Ecto neural progenitor cell (in vitro differentiated cells): Measurements from ENCODE around the gene ANKRD13D.

Experiments
- DNase-seq: peaks from one replicate; pipeline ENCODE4 v3.0.0-alpha.2; 2018; ENCODE audit warnings: low spot score

ANKRD13D gene

DNA sequence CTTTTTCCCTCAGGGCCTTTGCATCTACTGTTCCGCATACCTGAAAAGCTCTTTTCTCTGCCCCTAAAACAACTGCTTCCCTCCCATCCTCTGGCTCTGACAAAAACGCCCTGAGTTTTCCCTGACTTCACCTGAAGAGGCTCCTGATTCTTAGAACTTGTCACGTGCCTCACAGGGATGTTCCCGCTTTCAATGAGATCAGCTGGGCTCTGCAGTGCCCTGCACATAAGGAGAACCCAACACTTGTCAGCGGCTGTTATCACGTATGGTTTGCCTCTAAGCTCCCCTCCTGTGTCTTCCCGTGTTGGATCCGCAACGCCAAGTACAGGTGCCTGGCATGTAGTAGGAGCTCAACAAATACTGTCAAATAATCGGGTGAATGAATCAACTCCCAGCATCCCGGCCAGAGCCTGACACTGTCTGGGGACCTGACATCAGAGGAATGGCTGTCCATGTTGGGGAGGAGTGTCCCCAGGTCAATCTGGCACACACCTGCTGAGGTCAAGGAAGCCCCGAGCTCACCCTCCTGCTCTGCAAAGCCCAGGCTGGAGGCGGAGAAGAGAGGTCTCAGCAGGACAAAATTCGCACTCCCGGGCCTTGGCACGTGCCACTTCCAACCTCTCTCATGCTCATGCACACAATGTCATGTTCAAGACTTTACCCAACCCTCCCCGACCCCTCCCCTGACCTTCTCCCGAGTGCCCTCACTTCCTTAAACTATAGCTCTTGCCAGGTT lies 27.0 kb upstream of the ANKRD13D start:
- no peak for DNase-seq

DNA sequence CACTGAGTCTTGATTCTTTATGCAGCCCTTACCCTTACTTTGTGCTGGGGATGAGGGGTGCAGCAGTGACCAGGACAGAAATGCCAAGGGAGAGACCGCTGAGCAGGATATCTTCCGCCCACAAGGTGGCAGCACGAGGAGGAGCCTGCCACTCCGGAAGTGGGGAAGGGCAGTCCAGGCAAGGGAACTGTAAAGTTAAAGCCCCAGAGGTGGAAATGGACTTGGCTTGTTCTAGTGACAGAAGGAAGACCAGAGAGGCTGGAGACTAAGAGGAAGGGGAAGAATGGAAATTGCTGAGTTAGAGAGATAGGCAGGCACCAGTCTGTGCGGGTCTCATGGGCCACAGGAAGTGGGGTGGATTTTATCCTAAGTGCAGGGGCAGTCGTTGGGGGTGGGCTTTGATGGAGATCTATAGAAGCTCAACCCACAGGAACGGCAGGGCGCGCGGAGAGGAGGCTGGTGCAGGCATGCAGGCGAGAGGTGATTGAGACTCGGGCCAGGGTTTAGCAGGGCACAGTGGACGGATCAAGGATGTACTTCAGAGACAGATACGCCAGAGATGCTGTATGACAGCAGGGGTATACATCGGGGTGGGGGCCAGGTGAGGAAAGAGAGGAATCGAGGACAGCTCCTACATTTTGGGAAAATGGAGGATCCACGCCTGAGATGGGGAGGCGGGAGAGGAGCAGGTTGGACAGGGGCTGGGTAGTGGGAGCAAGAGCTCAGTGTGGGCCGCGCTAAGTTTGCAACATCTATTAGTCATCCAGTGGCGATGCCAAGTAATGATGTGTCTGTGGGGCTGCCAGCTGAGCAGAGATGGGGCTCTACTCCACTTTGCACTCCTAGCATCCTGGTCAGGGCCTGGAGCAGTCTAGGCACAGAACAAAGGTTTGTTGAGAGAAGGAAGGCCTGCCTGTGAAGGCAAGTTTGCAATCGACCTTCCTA lies 26.1 kb upstream of the ANKRD13D start:
- DNase-seq, result peak; percentile 78

DNA sequence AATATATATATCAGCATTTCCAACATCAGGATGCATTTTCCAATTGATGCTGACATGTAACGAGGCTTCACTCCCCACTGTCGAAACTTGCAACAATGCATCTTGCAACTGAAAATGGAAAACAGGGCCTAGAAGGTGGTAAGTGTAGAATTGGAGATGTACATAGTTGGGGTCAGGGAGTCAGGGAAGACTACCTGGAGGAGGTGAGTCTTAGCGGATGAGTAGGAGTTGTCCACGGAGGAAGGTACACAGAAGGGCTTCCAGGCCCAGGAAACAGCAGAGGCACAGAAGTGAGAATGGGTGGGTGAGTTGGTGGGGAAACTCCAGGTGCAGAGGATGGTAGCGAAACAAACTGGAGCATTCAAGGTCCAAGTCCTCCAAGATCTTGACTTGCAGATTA lies 24.8 kb upstream of the ANKRD13D start:
- DNase-seq, result no peak

DNA sequence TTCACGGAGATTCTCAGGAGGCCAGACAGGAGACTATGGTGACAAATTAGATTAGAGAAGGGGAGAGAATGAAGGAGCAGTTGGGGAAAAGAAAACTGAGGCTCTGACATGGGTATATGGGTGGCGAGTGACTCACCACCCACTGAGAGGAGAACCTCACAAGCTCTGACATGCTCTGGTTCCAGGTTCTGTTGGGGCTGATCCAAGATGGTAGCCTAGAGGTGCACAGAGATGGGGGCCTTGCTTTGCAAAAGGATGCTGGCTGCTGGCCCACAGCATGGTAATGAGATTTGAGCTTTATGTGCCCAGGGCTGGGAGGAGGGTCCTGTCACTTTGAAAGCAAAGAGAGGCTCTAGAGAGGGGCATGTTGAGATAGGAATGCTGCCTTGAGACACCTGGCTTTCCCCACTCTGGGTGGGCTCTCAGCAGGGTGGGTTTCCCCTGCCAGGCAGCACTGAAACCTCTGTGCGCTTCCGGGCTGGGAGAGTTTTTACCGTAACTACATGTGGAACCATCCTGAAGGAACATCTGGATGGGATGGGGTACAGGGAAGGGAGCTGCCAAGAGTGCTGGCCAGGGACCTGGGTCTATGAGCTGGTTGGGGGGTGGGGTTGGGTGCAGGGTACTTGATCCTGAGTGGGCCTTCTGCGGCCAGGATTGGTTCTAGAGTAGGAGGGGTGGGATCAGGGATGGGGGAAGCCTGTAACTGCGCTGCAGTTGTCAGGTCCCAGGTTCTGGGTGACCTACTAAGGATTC lies 24.0 kb upstream of the ANKRD13D start:
- no peak for DNase-seq

DNA sequence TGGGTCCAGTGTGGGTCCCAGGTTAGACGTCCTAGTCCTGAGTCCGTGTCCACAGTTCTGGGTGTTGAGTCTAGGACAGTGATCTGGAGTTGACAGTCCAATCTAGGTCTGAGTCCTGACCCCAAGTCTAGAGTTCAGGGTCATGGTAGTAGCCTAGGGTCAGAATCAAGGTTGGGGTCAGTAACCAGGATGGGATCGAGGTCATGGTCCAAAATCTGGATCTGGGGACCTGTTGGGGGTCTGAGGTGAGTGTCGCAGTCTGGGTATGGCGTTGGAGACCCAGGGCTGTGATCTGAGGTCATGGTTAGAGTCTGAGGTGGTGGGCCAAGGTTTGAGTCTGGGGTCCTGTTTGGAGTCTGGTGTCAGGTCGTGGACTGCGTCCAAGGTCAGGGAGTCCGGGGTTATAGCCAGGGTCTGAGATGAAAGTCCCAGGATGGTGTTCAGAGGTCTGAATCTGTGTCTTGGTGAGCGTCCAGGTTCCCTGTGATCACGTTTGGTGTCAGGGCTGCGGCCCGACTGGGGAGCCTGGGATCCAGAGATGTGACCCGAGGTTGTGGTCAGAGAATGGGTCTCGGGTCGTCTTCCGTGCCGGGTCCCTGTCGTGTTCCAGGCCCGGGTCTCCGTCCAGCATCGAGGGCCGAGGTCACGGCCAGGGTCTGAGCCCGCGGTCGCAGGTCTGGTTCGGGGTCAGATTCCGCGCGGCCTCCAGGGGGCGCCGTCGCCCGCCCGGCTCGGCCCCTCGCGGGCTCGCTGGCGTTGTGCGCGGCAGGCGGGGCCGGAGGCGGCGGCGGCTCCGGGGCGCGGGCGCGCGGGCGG lies 23.3 kb upstream of the ANKRD13D start:
- peak; percentile 87 for DNase-seq

DNA sequence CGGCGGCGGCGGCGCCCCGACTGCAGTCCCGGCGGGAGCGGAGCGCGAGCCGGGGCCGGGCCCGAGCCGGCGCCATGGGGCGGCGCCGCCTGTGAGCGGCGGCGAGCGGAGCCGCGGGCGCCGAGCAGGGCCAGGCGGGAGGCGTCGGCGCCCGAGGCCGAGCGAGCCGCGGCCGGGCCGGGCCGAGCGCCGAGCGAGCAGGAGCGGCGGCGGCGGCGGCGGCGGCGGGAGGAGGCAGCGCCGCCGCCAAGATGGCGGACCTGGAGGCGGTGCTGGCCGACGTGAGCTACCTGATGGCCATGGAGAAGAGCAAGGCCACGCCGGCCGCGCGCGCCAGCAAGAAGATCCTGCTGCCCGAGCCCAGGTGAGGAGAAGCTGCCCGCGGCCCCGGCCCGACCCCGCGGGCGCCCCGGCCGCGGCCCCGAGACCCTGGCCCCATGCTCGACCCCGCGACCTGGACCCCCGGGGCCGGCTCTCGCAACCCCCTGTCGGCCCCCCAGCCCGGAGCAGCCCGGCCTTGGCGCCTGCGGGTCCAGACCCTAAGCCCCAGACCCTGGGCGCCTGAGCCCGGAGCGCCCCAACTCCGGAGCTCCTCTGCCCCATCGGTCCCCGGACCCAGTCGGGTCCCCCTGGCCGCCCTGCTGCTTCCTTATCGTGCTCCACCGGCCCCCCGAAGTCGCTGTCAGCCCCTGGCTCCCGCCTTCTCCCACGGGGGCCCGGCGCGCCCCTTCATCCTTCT lies 22.5 kb upstream of the ANKRD13D start, which contains the start of gene GRK2:
Gene GRK2, plus strand, starts transcription at position 25 of the 739 bp plus-strand sequence. Its CDS starts 227 bp downstream, at position 252.
- no peak for DNase-seq

DNA sequence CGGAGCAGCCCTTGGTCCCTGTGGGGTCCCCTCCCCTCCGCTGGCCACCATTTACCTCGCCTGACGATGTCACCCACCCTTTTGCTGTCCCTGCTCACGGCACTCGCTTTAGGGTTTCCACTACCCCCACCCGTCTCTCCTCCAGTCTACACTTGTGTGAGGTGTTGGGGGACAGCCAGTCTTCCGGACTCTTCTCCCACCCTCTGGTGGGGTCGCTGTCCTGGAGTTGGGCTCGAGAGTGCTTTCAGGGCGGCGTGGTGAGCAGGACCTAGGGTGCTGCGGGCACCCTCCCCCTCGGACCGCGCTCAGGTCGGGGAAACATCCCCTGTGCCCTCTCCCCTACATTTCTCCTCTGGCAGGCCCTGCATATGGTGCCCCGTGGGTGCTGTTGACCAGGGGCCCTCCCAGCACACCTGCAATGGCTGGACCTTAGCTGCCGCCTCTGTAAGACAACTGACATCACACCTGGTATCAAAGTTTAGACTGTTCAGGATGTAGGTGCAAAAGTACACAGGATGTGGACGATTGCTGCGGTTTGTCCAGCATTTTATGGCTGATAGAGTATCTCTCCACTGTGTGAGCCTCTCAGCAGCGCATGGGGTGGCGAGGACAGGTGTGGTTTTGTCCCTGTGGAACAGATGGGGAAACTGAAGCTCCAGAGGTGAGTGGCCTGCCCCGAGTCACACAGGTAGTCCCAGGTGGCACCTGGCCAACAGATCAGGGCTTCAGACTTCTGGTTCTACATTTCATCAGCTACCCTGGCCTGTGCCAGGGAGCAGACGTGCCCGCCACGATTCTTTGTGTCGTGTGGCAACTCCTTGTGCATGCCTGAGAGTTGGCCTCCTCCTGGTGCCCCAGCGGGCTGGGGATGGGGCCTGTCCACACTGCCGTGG lies 21.7 kb upstream of the ANKRD13D start:
- DNase-seq, result no peak

DNA sequence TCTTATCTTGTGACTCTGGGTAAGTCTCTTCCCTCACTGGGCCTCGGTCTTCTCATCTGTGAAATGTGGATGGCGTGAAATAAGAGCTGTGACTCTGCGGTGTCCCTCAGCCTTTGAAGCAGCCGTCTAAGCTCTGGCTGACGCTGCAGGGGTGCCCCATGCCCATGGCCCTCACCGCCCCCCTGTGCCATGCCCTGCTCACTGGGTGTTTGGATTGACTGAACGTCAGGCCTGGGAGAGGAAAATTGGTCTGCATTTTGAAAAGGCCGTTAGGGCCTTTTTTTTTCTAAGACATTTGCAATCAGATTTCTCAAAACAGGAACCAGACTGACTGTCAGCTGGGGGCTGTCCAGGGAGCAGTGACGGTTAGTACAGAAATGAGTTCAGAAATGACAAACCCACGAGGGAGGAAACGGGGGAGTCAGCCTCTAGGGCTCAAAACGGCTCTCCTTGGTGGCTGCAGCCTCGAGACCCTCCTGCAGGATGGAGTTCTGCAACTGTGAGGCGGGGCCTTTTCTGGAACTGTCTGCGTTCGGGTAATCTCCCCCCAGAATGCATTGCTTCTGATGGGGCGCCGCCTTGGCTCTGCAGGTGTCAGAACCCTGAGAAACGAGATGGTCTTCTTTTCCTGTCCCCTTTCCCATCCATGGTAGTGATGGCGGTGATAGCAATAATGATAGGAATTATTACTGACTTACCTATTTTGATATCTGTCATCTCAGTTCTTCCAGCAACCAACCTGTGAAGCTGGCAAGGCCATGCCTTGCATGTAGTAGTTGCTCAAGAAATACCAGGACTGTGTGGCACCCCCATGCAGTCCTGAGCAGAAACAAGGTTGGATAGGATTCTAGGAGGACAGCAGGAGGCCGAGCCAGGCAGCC lies 20.8 kb upstream of the ANKRD13D start:
- DNase-seq, result no peak

DNA sequence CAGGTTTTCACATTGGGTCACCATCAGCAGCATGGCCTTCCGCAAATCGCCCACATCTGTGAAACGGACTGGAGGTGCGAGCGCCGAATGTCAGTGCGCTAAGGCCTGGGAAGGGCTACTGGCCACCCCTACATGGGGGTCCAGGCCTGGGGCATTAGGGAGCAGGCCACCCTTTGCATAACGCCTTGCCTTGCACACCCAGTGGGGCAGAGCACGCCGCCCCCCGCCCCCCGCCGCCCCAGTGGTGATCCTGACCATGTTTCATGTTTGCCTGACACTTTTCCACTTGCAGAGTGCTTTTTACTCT lies 20.2 kb upstream of the ANKRD13D start:
- DNase-seq, result no peak

DNA sequence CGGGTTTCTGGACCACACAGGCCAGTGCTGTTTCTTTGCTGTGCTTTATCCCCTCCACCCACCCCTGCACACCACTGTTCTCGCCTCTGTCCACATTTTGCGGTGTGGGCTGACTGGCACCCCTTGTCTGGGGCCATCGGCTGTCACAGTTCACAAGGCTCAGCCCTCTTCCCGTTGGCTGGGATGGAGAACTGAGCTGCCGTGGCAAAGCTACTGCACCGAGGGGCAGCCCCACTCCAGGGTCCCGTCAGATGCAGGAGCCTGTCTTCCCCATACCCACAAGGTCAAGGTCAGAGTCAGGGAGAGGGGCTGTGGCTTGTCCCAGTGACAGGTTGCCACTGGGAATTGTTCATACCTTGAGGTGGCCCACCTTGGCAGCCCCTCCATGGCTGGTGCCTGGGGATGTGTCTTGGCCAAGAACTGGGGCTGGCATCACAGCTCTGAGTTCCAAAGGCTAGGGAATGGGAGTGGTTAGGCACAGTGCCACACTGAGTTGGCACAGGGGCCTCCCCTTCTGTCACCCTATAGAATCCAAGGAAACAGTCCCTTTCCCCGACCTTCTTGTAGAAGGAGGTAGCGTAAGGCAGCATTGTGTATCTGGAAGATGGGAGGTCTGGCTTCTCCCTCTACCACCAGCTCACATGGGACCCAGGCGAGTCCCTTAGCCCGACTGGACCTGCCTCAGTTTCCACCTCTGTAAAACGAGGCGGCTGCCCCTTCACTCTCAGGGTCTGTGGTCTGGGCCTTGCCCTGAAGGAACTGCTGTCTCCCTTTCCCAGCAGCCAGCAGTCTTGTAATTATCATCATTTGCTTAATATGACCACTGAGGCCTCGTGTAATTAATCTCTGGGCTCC lies 19.5 kb upstream of the ANKRD13D start:
- no peak for DNase-seq

DNA sequence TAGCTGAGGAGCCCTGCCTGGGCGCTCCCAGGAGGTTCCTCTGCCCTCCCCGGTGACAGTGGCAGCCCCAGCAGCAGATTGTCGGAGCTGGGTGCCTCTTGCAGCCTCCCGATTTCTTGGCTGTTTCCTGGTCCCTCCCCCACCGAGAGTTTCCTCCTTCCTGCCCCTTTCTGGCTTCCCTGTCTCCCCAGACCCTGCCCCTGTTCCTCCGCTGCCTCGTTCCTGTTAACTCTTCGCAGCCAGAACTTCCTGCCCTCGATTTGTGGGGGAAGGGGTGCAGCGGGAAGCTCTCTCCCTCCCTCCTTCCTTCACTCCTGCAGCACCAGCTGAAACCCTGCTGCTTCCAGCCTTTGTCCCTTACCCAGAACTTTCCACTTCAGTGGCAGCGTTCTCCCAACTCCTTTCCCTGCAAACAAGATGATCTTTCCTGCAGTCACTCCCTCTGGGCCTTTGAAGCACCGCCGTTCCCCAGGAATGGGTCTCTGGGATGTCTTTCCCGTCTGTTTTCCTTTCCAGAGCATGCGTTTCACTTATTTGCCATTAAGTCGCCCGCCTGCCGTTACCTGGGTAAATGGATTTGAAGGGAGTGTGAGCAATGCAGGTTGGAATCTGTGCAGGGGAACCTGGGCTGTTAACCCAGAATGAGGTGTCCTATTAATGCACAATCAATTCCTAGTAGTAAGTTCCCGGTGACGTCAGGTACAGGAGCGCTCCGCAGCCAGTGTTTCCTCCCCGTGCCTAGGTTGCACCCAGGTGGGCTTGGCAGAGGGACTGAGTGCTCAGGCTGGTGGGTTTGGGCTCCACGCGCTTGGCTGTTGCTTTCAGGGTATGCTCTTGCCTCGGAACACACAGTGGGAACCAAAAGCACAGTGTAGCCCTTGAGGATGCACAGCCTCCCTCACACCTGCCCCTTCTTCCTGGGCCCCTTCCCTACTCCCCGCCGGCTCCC lies 18.6 kb upstream of the ANKRD13D start:
- DNase-seq, result no peak

DNA sequence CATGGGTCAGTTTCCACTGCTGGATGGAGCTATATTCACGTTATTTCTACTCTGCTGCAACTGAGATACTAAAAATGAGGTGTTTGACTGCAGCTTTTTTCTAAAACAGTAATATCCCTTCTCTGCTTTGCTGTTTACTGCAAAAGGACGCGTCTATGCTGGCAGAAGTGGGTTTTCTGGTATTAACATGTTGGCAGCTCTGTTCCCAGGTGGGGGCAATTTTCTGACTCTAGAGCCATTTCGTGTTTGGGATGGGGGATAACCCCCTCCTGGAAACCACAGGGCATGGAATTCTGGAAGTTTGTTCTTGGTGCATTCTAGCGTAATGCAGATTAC lies 17.9 kb upstream of the ANKRD13D start:
- no peak for DNase-seq

DNA sequence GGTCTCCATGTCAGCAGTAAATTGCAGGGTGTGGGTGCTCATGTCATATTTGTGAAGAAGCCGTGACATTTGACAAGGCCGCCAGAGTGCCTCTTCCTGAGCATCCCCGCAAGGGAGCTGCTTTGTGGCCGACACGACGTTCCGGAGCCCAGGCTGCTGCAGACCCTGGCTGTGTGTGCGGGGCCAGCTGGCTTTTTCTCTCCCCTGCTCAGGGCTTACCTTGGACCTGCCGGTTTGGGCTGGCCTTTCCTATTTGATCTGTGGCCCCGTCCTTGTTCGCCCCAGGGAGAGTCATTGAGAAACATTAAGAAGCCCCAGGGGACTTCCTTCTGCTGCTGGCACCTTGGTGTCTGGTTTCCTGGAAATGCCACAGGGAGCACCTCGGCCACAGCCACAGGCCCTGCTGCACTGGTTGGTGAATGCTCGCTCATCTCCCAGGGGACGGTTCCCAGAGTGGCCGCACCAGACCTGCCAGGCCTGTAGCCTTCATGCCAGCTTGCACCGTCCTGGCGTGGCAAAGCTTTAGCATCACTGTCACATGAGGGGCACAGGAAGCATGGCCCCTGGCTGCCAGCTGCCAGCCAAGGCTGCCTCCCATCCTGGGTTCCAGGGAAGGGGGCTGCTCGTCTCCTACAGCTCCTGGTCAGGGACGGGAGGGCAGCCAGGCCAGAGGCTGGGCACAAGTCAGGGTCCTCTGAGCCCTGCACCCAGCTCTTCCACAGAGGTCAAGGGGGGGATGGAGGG lies 17.4 kb upstream of the ANKRD13D start:
- no peak for DNase-seq

DNA sequence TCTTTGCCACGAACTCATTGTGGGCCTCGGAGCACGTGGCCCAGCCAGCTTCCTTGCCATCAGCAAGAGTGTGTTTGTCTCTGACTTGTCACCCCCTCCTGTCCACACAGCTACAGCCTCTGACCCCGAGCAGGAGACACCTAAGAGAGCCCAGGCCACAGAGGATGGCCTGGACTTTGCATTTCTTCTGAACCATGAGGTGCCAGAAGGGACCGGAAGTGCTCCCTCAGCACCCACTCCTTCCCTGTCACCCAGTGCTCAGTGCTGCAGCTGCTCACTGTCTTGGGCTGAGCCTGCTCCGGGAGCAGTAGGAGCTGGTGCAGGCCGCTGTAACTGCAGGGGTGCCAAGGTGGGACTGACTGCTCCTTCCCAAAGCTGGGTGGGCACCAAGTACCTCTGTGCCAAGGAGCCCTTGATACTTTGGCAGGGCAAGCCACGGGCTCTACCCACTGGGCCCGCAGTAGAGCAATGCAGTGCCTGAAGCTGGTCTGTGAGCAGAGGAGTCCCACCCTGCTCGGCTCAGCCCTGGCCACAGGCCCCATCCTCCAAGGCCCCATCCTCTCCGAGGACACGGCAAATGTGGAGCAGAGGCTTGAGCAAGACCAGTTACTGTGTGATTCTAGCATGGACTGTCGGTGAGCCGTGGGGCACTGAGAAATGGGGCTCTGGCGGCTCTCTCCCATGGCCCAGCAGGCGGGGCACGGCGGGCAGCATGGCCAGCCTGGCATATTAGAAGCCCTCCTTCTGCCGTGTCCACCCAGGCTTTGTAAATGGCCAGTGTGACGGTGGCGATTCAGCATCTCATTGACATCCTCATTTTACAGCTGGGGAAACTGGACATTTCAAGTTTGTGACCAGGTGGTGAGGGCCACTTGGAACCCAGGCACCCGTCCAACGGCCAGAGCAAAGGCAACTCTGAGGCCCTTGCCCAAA lies 16.5 kb upstream of the ANKRD13D start:
- DNase-seq, result no peak
